ENCODE results near the gene MPZL1. TPM values are rescaled to one million over a fixed set of nuclear protein-coding genes. Genes with fewer than 3 reads are reported as not detected.

The MPZL1 gene
- total RNA-seq = 10 to 100 TPM; 44.5 to 72.6 (median 53.7) TPM

DNA sequence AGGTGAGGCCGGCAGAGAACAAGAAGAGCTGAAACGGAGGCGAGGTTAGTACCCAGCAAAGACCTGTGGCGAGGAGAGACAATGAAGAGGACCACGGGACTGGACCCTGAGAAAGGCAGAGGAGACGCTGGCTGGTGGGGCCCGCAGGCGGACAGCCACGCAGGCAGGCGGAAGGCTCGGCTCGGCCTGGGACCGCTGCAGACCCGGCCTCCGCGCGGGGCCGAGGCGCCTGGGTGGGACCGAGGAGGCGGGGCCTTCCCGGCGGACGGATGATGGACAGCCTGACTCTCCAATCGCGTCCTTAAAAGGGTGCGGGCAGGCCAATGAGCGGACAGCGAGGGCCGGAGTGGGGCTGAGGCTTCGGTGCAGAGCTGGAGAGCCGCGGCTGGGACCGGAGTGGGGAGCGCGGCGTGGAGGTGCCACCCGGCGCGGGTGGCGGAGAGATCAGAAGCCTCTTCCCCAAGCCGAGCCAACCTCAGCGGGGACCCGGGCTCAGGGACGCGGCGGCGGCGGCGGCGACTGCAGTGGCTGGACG is at the start of gene MPZL1:
TSS of gene MPZL1 (plus strand) at position 366 of the 535 bp plus-strand sequence. CDS start 170 bp downstream, outside the sequence.
- no peak for TF ChIP-seq CTCF (IDR thresholded peaks at IDR 0.05; ENCODE audit: low read depth)

- TF ChIP-seq CTCF (IDR thresholded peaks at IDR 0.05; ENCODE audit: low read depth) = no peak
These were observed 49.0 kb upstream of the MPZL1 start for GRCh38 chr1:167672831-167673230.

GRCh38 chr1:167673265-167673664 is 48.5 kb upstream of the MPZL1 start:
- no peak for TF ChIP-seq CTCF (IDR thresholded peaks at IDR 0.05; ENCODE audit: low read depth)

- TF ChIP-seq CTCF (IDR thresholded peaks at IDR 0.05; ENCODE audit: low read depth) = no peak
These were observed 47.6 kb upstream of the MPZL1 start for GRCh38 chr1:167674156-167674555.

GRCh38 chr1:167675440-167675839 is 46.3 kb upstream of the MPZL1 start:
- no peak for TF ChIP-seq CTCF (IDR thresholded peaks at IDR 0.05; ENCODE audit: low read depth)

DNA sequence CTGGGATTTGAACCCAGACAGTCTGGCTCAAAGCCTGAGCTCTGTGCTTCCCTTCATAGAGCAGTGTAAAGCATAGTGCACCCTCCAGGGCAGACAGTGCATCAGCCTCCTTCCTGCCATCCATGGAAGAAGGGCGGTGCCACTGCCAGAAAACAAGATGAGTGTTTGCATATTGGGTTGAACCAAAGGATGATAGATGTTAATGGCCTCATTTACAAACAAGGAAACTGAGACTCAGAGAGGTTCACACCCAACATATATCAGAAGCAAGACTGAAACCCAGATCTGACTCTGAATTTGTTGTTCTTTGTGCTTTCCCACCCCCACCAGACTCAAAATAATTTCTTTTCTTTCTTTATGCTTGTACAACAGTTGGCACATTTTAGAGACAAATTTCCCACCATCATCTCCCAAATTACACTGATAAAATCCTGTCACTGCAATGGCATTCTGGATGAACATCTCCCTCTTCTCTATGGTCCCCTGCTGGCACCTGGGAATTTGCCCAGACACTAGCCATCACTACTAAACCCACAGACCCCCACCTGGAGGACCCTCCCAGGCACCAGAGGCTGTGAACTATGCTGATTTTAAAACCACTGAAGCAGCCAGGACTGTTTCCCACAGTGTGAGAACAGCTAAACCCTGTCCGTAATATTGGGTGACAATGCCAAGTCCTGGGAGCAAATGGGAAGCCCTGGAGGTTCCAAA is 45.4 kb upstream of the MPZL1 start:
- TF ChIP-seq CTCF (IDR thresholded peaks at IDR 0.05; ENCODE audit: low read depth) = no peak

- no peak for TF ChIP-seq CTCF (IDR thresholded peaks at IDR 0.05; ENCODE audit: low read depth)
These were observed 44.6 kb upstream of the MPZL1 start for GRCh38 chr1:167676916-167677848.

All from subcutaneous adipose tissue (tissue), 4 donors.